Measurements from ENCODE around the gene AK5.

DNA sequence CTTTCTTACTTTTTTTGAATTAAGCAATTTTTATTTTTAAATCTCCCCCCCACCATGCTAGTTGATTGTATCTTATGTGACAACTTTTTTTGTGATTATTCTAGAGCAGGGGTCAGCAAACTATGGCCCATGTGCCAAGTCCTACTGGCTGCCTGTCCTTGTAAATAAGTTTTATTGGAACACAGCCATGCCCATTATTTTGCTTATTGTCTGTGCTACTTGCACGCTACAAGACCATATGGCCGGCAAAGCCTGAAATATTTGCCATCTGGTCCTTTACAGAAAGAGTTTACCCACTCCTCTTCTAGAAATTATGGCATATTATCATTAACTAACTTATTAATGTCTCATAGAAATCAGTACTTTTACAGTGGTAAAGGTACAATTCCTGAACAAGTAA, 51.7 kb downstream of the AK5 start:
- TF ChIP-seq, protein P1, sequence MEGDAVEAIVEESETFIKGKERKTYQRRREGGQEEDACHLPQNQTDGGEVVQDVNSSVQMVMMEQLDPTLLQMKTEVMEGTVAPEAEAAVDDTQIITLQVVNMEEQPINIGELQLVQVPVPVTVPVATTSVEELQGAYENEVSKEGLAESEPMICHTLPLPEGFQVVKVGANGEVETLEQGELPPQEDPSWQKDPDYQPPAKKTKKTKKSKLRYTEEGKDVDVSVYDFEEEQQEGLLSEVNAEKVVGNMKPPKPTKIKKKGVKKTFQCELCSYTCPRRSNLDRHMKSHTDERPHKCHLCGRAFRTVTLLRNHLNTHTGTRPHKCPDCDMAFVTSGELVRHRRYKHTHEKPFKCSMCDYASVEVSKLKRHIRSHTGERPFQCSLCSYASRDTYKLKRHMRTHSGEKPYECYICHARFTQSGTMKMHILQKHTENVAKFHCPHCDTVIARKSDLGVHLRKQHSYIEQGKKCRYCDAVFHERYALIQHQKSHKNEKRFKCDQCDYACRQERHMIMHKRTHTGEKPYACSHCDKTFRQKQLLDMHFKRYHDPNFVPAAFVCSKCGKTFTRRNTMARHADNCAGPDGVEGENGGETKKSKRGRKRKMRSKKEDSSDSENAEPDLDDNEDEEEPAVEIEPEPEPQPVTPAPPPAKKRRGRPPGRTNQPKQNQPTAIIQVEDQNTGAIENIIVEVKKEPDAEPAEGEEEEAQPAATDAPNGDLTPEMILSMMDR (IDR thresholded peaks at IDR 0.05) = no peak
- TF ChIP-seq EZH2 (IDR thresholded peaks at IDR 0.05; ENCODE audit: borderline replicate concordance, insufficient read depth, low read depth, low read length, poor library complexity, severe bottlenecking) = no peak

All from B cell (primary cell).